GM12875 (cell line): ENCODE data around the gene UNC13D.
A peak's percentile ranks its signal among the peaks of the same experiment; 100 is the strongest.

Source experiments
- H3K4me3 ChIP-seq: one replicate; pipeline ENCODE4 v1.5.1; 2011; ENCODE audit warnings: low read depth, low read length, control low read depth
- CTCF ChIP-seq: IDR thresholded peaks from 2 replicates; pipeline ENCODE4 v1.5.1; 2011; ENCODE audit warnings: low read depth, mild to moderate bottlenecking, control low read depth, inconsistent platforms, low read length, moderate library complexity, borderline replicate concordance; ENCODE audit not compliant: insufficient read depth

Gene UNC13D

GRCh38 chr17:75795820-75796607 is 48.2 kb downstream of the UNC13D start:
- no peak overlapping the region for H3K4me3 ChIP-seq
- no peak for TF ChIP-seq CTCF

- TF ChIP-seq CTCF, result no peak
- no peak overlapping the region for H3K4me3 ChIP-seq
Measured at GRCh38 chr17:75793460-75793859, 50.7 kb downstream of the UNC13D start.

GRCh38 chr17:75791254-75791653 is 53.0 kb downstream of the UNC13D start:
- no peak for TF ChIP-seq CTCF
- no peak overlapping the region for H3K4me3 ChIP-seq

- peak overlapping the region; percentile 78 for H3K4me3 ChIP-seq
- no peak for TF ChIP-seq CTCF
Measured at GRCh38 chr17:75785016-75785890, 59.0 kb downstream of the UNC13D start.

GRCh38 chr17:75784473-75785015 is 59.7 kb downstream of the UNC13D start, which contains the start of gene UNK:
UNK (plus strand) TSS chr17:75784806; CDS start chr17:75784881, 75 bp downstream.
- peak within 1 kb of the TSS; percentile 78 for H3K4me3 ChIP-seq
- TF ChIP-seq CTCF, result no peak

- peak overlapping the region; percentile 49 for H3K4me3 ChIP-seq
- TF ChIP-seq CTCF, result no peak
Measured at GRCh38 chr17:75783803-75784472, 60.3 kb downstream of the UNC13D start.
